Myocyte (in vitro differentiated cells): Measurements from ENCODE around the gene AGTPBP1. TPM values are rescaled to one million over a fixed set of nuclear protein-coding genes. Genes with fewer than 3 reads are reported as not detected.
A peak's percentile ranks its signal among the peaks of the same experiment; 100 is the strongest.
"Not testable (repeated sequence)": the region's sequence is repeated elsewhere in the genome, so short reads cannot be mapped to it uniquely, and the experiment has no call there.

ENCODE experiments used
- DNase-seq: peaks from one replicate; pipeline ENCODE4 v3.0.0-alpha.2; 2012; ENCODE audit warnings: low read depth
- total RNA-seq: library from RNA; depleted of rRNA; stranded (reverse); fragments of >200 nt; gene quantifications from 2 replicates; pipeline ENCODE4 v1.2.3, GENCODE V29; 2014

AGTPBP1 gene
- total RNA-seq, 1 donor from 2014 or later = 4.0 TPM

GRCh38 chr9:85640425-85640824, 101.3 kb downstream of the AGTPBP1 start:
- peak; percentile 52 for DNase-seq

- DNase-seq = no peak
Measured at GRCh38 chr9:85639675-85640186, 102.0 kb downstream of the AGTPBP1 start.

- no peak for DNase-seq
Measured at GRCh38 chr9:85631809-85632208, 109.9 kb downstream of the AGTPBP1 start.

GRCh38 chr9:85630676-85631075, 111.1 kb downstream of the AGTPBP1 start:
- no peak for DNase-seq

GRCh38 chr9:85617141-85617670, 124.5 kb downstream of the AGTPBP1 start:
- no peak for DNase-seq

GRCh38 chr9:85615792-85616191, 126.0 kb downstream of the AGTPBP1 start:
- DNase-seq = no peak

GRCh38 chr9:85610074-85610860, 131.5 kb downstream of the AGTPBP1 start:
- peak; percentile 85 for DNase-seq

- no peak for DNase-seq
Measured at GRCh38 chr9:85605905-85606304, 135.8 kb downstream of the AGTPBP1 start.

- no peak for DNase-seq
Measured at GRCh38 chr9:85603936-85604335, 137.8 kb downstream of the AGTPBP1 start.

GRCh38 chr9:85602742-85603141, 139.0 kb downstream of the AGTPBP1 start:
- DNase-seq = no peak

GRCh38 chr9:85600675-85601263, 141.0 kb downstream of the AGTPBP1 start:
- peak; percentile 87 for DNase-seq

- DNase-seq = no peak
Measured at GRCh38 chr9:85599540-85600105, 142.1 kb downstream of the AGTPBP1 start.

- DNase-seq = no peak
Measured at GRCh38 chr9:85594316-85594715, 147.4 kb downstream of the AGTPBP1 start.

- DNase-seq = no peak
Measured at GRCh38 chr9:85586684-85587083, 155.1 kb downstream of the AGTPBP1 start.

GRCh38 chr9:85577353-85577952, 164.3 kb downstream of the AGTPBP1 start:
- no peak for DNase-seq

- no peak for DNase-seq
Measured at GRCh38 chr9:85575868-85576267, 165.9 kb downstream of the AGTPBP1 start.

- not testable (repeated sequence) for DNase-seq
Measured at GRCh38 chr9:85573546-85573945, 168.2 kb downstream of the AGTPBP1 start.

GRCh38 chr9:85572917-85573316, 168.8 kb downstream of the AGTPBP1 start:
- DNase-seq = not testable (repeated sequence)

GRCh38 chr9:85569988-85570387, 171.8 kb downstream of the AGTPBP1 start:
- no peak for DNase-seq

- no peak for DNase-seq
Measured at GRCh38 chr9:85559526-85559925, 182.2 kb downstream of the AGTPBP1 start.

- DNase-seq = no peak
Measured at GRCh38 chr9:85554349-85554748, 187.4 kb downstream of the AGTPBP1 start.

- no peak for DNase-seq
Measured at GRCh38 chr9:85553475-85553874, 188.3 kb downstream of the AGTPBP1 start.
